Endometrial microvascular endothelial cells (primary cell): Measurements from ENCODE around the gene THRAP3. TPM values are rescaled to one million over a fixed set of nuclear protein-coding genes. Genes with fewer than 3 reads are reported as not detected.
"Not testable (repeated sequence)": the region's sequence is repeated elsewhere in the genome, so short reads cannot be mapped to it uniquely, and the experiment has no call there.

ENCODE experiments used
- in situ Hi-C: cut with HindIII; loops from 2 replicates; pipeline ENCODE4 v1.10.0; 2017; ENCODE audit warnings: low sequenced_read_pairs, low pct_unique_long_range_greater_than_20kb; ENCODE audit errors: inconsistent ontology term
- total RNA-seq: library from RNA; depleted of rRNA; stranded (reverse); fragments of >200 nt; gene quantifications from one replicate; pipeline ENCODE4 v1.2.3, GENCODE V29; 2015; ENCODE audit errors: inconsistent ontology term

The THRAP3 gene, protein sequence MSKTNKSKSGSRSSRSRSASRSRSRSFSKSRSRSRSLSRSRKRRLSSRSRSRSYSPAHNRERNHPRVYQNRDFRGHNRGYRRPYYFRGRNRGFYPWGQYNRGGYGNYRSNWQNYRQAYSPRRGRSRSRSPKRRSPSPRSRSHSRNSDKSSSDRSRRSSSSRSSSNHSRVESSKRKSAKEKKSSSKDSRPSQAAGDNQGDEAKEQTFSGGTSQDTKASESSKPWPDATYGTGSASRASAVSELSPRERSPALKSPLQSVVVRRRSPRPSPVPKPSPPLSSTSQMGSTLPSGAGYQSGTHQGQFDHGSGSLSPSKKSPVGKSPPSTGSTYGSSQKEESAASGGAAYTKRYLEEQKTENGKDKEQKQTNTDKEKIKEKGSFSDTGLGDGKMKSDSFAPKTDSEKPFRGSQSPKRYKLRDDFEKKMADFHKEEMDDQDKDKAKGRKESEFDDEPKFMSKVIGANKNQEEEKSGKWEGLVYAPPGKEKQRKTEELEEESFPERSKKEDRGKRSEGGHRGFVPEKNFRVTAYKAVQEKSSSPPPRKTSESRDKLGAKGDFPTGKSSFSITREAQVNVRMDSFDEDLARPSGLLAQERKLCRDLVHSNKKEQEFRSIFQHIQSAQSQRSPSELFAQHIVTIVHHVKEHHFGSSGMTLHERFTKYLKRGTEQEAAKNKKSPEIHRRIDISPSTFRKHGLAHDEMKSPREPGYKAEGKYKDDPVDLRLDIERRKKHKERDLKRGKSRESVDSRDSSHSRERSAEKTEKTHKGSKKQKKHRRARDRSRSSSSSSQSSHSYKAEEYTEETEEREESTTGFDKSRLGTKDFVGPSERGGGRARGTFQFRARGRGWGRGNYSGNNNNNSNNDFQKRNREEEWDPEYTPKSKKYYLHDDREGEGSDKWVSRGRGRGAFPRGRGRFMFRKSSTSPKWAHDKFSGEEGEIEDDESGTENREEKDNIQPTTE
- total RNA-seq, result 124 TPM

DNA sequence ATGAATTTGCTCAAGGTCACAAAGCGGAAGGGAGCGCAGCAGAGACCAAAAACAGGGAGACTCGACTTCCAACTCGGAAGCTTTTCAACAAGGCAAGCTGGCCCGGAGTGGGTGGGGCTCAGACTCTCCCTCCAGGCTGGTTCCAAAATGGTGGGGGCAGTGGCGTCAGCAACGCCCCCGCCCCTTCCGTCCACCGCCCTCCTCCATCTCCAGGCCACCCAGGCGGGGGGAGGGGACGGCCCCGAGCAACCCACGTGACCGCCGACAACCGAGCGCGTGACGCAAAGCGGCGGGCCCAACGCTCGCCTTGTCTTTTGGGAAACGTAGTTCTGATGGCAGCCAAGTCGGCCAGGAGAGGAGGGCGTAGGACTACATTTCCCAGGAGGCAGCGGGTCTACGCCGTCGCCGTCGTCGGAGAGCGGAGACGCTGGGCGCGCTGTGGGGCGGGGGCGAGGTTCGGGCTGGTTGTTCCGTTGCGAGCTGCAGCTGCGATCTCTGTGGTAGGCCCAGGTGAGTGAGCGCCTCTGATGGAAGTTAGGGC lies at the start of gene THRAP3:
Gene THRAP3, plus strand, starts transcription at position 448 of the 541 bp plus-strand sequence. CDS start 58,121 bp downstream, outside the sequence.
- in situ Hi-C loops, result no loop called here

DNA sequence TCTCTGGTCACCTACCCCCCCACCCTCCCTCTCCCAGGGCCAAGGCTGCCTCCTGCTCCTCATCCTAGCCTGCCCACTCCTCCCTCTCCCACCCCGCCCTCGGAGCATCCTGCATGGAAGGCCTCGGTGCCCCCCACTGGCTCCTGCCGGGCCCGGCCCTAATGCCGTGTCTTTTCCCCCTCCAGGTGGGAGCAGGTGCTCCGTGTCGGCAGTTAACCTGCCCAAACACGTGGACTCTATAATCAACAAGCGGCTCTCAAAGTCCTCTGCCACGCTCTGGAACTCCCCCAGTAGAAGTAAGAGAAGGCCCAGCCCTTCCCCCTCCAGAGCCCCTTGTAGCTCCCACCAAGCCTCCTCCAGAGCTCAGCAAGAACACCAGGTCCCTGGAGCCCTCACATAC lies 49.5 kb upstream of the THRAP3 start:
- in situ Hi-C loops, result no loop called here

DNA sequence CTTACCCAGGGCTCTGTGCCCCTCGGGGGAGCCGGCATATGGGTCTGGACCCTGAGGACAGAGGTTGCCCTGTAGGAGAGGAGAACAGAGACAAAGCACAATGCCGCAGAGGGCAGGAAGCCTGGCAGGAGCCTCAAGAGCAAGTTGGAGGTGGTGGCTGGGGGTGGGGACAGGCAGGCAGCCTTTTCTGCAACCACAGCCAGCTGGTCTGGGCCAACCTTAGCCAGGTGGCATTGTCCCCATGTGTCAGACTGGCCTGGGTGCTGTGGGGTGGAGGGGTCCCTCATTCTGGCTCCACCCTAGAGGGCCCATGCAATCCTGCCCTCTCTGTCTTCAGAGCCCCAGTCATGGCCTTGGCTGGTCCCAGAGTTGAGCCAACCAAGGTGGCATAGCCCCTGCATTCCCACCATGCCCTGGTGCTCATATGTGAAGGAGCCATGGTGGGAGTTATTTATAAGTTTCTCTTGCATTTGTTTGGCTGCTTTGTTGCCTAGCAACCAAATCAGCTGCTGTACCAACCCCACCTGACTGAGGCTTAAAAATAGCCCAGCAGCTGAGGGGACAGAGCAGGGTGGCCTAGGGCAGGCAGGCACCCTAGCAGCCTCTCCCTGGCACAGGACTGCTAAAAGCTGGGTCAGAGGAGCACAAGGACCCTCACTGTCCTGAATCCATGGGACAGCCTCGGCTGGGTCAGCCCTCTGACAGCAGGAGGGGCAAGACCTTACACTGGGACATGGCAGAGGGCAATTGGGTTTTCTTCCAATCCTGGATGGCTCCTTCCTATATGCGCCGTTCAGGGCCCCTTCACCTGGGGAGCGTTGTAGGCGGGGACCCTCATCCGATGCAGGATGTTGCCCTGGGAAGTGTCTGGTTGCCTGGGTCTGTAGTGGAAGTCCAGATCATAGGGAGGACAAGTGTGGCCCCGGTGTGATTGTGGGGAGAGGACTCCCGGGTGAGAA lies 48.8 kb upstream of the THRAP3 start:
- in situ Hi-C loops, result no loop called here

DNA sequence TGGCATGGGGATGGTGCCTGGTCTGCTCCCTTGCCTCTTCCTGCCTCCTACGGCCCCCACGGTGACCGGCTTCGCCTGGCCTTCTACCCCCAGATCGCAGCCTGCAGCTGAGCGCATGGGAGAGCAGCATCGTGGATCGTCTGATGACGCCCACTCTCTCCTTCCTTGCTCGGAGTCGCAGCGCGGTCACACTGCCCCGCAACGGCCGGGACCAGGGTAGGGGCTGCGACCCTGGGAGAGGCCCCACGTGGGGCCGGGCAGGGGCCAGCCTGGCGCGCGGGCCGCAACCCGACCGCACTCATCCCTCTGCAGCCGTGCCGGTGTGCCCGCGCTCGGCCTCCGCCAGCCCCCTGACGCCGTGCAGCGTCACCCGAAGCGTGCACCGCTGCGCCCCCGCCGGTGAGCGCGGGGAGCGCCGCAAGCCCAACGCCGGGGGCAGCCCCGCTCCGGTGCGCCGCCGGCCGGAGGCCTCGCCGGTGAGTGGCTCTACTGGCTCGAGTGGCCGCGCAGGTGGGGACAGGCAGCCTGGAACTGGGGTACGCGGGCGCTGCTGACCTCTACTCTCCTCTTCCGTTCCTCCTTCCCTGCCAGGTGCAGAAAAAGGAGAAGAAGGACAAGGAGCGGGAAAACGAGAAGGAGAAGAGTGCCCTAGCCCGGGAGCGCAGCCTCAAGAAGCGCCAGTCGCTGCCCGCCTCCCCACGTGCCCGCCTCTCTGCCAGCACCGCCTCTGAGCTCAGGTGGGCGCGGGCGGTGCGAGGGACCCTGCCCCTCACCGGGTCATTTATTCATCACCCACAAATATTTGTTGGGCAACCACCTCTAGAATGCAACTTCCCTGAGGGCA lies 47.9 kb upstream of the THRAP3 start:
- in situ Hi-C loops, result no loop called here

DNA sequence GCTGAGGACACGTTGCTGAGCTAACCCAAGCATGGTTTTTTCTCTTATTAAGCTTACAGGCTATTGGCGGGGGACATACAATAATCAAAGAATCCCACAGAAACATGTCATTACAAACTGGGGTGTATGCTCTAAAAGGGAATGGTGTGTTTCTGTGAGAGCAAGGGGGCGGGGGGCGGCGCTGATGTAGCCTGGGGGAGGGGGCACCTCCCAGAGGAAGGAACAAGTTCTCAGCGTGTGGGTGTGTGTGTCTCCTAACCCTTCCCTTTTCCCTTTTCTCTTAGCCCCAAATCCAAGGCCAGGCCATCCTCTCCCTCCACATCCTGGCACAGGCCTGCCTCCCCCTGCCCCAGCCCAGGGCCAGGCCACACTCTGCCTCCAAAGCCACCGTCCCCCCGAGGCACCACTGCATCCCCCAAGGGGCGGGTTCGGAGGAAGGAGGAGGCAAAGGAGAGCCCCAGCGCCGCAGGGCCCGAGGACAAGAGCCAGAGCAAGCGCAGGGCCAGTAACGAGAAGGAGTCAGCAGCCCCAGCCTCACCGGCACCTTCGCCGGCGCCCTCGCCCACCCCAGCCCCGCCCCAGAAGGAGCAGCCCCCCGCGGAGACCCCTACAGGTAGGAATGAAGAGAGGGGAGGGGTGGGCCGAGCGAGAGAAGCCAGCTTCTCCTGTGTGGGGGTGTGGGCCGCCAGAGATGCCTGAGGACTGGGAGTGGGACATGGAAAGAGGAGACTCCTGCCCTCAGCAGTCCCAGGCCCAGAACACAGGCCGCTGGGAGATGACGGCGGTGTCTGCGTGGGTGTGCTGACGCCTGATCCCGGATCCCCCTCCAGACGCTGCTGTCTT lies 46.4 kb upstream of the THRAP3 start:
- in situ Hi-C loops, result no loop called here

DNA sequence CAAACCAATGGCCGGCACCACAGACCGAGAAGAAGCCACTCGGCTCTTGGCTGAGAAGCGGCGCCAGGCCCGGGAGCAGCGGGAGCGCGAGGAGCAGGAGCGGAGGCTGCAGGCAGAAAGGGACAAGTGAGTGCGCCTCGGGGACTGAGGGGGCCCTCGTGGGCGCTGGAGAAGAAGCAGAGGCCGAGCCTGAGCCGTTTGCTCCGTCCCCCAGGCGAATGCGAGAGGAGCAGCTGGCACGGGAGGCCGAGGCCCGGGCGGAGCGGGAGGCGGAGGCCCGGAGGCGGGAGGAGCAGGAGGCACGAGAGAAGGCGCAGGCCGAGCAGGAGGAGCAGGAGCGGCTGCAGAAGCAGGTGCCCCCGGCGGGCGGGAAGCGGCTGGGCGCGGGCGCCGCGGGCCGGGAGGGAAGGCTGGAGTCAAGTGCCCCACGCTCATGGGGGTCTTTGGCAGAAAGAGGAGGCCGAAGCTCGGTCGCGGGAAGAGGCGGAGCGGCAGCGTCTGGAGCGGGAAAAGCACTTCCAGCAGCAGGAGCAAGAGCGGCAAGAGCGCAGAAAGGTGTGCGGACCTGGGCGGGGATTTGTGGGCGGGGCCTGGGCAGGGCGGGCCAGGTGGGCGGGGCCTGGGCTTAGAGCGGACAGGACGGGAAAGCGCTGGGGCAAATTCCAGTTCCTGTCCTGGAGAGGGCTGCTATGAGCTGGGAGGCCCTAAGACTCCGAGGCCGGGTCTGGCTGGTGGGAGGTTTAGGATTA lies 45.6 kb upstream of the THRAP3 start:
- in situ Hi-C loops, result no loop called here

DNA sequence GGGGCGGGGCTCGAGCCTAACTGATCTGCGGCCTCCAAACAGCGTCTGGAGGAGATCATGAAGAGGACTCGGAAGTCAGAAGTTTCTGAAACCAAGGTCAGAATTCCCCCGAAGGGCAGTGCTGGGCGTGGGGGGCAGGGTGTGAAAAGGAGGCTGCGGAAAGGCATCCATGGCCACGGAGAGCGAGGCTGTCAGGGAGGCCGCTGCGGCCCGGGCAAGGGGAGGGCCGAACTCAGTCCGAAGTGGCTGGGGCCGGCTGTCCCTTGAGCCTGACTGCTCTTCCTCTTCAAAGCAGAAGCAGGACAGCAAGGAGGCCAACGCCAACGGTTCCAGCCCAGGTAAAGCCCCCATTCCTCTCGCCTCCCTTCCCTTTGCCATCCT lies 45.0 kb upstream of the THRAP3 start:
- in situ Hi-C loops, result no loop called here

DNA sequence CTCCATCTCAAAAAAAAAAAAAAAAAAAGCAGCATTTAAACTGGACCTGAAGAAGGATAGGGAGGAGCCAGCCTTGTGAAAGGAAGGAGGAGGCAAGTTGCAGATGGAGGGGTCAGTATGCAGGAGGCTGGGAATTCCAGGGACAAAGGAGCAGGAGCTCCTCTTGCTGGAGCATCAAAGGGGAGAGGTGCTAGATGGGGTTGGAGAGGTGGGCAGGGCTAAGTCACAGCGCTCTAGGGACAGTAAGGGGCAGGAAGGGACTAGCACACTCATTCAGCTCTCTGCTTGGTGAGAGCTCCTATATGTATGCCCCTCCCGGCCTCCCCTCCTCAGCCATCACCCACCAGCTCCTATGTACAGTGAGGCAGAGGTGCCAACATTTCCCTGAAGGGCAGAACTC lies 41.5 kb upstream of the THRAP3 start:
- in situ Hi-C loops, result no loop called here

DNA sequence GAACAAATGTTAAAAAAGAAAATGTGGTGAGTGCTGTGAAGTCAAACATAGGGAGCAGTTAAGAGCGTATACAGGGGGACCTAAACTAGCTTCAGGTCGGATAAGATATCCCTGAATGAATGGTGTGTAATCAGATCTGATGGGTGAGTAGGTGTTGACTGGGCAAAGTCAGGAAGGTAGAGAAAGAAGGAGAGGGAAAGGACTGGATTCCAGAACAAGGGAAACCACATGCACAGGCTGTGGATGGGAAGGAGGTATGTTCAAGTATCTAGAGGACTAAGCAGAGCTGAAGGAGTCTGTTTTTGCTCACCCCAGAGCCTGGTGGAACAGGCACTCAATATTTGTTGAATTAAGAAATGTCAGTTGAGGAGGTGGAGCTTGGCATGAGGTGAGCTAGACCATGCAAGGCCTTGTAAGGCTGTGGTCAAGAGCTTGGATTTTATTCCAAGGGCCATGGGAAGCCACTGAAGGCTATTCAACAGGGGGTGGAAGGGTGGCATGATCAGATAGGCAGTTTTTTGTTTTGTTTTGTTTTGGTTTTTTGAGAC lies 40.9 kb upstream of the THRAP3 start:
- in situ Hi-C loops, result no loop called here

DNA sequence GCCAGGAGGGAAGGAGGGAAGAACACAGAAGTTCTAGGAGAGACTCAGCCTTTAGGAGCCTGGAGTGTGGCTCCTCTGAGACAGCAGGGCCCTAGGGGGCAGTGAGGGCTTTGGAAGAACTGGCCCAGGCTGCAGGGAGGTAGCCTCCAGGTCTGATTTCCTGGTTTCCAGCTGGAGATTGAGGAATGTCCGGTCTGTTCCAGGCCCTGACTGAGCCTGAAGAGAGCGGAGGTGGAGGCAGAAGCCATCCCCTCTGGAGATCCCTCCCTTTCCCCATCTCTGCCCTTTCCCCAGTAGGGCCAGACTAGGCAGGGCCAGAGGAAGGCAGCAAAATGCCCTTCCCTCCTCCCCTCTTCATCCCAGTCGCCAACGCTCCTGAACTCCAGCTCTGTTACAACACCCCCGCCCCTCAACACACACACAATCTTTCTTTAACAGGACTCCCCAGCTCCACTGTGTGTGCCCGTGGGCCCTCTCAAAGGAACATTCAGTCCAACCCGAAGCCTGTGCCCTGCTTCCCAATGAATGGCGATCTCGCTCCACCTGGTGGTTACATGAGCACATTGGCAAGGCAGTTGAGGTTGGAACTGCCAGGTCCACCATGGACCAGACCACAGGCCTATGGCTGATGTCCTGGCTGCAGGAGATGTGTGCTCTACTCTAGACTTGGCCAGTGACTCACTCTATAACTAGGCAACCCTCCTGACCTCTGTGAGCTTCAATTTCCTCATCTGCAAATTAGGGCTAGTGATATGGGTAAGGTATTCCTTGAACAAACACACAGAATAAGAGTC lies 36.2 kb upstream of the THRAP3 start:
- in situ Hi-C loops, result no loop called here

DNA sequence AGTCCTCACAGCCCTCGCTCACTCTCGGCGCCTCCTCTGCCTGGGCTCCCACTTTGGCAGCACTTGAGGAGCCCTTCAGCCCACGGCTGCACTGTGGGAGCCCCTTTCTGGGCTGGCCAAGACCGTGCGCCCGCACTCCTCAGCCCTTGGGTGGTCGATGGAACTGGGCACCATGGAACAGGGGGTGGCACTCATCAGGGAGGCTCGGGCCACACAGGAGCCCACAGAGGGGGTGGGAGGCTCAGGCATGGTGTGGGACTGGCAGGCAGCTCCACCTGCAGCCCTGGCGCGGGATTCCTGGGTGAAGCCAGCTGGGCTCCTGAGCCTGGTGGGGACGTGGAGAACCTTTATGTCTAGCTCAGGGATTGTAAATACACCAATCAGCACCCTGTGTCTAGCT lies 27.4 kb upstream of the THRAP3 start:
- in situ Hi-C loops, result not testable (repeated sequence)

DNA sequence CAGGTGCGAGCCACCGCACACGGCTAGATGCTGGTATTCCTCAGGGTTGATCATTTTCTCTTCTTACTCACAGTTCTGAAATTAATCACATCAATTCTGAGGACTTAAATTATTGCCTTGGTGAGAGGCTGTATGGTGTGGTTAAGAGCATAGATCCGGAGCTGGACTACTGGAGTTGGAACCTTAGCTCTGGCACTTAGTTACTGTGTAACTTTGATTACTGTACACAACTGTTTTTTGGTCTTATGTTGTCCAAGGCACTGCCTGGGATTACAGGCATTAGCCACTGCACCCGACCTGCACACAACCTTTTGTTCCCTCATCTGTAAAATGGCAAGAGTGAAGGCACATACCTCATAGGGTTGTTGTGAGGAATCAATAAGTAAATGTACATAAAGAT lies 25.6 kb upstream of the THRAP3 start:
- in situ Hi-C loops, result no loop called here

DNA sequence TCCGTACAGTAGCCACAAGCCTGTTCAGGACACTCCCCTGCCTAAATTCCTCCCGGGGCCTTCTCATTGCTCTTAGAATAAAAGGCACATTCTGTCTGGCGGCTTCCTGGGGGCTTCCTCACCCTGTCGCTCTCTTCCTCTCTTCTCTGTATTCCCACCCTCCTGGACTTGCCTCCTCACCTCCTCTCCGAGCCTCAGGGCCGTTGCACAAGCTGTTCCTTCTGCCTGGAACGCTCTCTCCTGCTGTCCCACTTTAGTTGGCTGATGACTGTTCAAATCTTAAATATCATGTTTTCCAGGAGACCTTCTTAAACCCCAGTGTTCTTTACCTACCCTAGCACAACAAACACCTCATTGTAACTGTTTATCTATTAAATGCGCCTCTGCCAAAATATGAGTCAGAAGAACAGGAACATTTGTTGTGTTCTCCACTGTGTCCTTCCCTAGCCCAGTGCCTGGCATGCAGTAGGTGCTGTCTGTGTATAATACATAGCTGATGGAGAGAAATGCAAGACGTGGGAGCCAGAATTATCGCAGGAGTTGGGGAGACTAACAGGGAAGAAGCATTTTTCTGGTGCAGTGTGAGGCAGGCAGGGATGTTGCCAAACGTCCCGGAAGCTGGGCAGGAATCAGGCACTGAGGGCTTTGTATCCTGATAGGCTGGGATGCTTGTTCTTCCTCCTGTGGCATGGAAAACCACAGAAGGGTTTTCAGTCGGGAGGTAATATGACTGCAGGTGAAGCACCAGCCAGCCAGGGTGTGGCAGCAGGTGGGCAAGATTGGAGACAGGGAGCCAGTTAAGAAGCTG lies 24.1 kb upstream of the THRAP3 start:
- in situ Hi-C loops, result no loop called here

DNA sequence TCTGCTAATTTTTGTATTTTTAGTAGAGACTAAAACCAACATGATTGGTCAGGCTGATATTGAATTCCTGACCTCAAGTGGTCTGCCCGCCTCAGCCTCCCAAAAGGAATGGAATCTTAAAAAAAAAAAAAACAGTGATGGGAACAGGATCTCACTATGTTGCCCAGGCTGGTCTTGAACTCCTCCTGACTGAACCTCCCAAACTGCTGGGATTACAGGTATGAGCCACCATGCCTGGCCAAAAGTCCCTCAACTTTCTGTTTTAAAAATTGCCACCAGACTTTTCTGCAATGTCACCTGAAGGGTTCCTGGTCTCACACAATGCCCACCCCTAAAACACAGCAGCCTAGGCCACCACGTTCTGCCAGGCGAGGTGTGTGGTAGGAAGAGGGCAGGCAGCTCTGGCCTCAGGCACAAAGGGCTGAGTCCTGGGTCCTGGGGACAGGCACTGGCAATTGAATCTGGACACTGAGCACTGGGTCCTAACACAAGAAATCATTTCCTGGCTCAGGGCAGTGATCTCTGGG lies 21.2 kb upstream of the THRAP3 start:
- in situ Hi-C loops, result no loop called here
